BJ (cell line): ENCODE measurements around the gene KIAA0825. TPM values are rescaled to one million over a fixed set of nuclear protein-coding genes. Genes with fewer than 3 reads are reported as not detected.

Experiments
- CTCF ChIA-PET: fragments of 350-600 bp; formaldehyde crosslinking; extraction: SDS; loops from one replicate; lab custom pipeline; 2021; ENCODE audit warnings: antibody characterized with exemption, inconsistent platforms; lab: Yijun Ruan, JAX
- POLR2A ChIA-PET: fragments of 300-600 bp; sonication (Branson Sonifier 250); formaldehyde crosslinking; extraction: SDS; loops from one replicate; lab custom pipeline; 2021; ENCODE audit warnings: antibody characterized with exemption; lab: Charles Lee
- DNase-seq: peaks from one replicate; pipeline ENCODE4 v3.0.0-alpha.2; 2011; ENCODE audit warnings: low read depth
- H3K27me3 ChIP-seq: 2 replicates; pipeline ENCODE4 v1.6.0; 2011; ENCODE audit warnings: low read length; ENCODE audit not compliant: control insufficient read depth, insufficient read depth
- H3K36me3 ChIP-seq: 2 replicates; pipeline ENCODE4 v1.5.1; 2011; ENCODE audit warnings: low read length; ENCODE audit not compliant: control insufficient read depth, insufficient read depth
- H3K4me3 ChIP-seq: 2 replicates; pipeline ENCODE4 v1.5.1; 2011; ENCODE audit warnings: low read depth, mild to moderate bottlenecking, control low read depth, low read length
- CTCF ChIP-seq: IDR thresholded peaks from 2 replicates; pipeline ENCODE4 v1.5.1; 2011; ENCODE audit warnings: low read depth, mild to moderate bottlenecking, control low read depth, inconsistent platforms, low read length, moderate library complexity; ENCODE audit not compliant: insufficient read depth
- polyA plus RNA-seq: library from polyadenylated mRNA; depleted of rRNA; stranded (reverse); fragments of >200 nt; gene quantifications from 2 replicates; pipeline ENCODE4 v1.2.3, GENCODE V29; 2011

The KIAA0825 gene
- polyA plus RNA-seq, 1 experiment: 0.69 TPM

- ChIA-PET POLR2A (no interaction called here), CTCF (no interaction called here)
- no peak for TF ChIP-seq CTCF
- DNase-seq: no peak
- Histone ChIP-seq H3K4me3 (no peak overlapping the region), H3K36me3 (no peaks in the 10 kb centered on the region), H3K27me3 (no peaks in the 10 kb centered on the region)
Observed at GRCh38 chr5:94470802-94471201, 147.6 kb downstream of the KIAA0825 start.

GRCh38 chr5:94469894-94470329 is 148.5 kb downstream of the KIAA0825 start:
- TF ChIP-seq CTCF: no peak
- DNase-seq: peak; percentile 81
- Histone ChIP-seq H3K27me3 (no peaks in the 10 kb centered on the region), H3K36me3 (no peaks in the 10 kb centered on the region), H3K4me3 (no peak overlapping the region)
- CTCF ChIA-PET: no interaction called here
- POLR2A ChIA-PET: no interaction called here

- no peaks in the 10 kb centered on the region for H3K27me3 ChIP-seq
- no peak for DNase-seq
- no peaks in the 10 kb centered on the region for H3K36me3 ChIP-seq
- ChIA-PET POLR2A (interaction anchor here (0.7 kb wide), 1 partner anchor 54 kb away, joined by 5 read pairs; no protein-coding TSS in a partner anchor), CTCF (no interaction called here)
- no peak overlapping the region for H3K4me3 ChIP-seq
- no peak for TF ChIP-seq CTCF
Observed at GRCh38 chr5:94467954-94468930, 150.2 kb downstream of the KIAA0825 start.

GRCh38 chr5:94467346-94467953 is 151.0 kb downstream of the KIAA0825 start:
- TF ChIP-seq CTCF: no peak
- Histone ChIP-seq H3K36me3 (no peaks in the 10 kb centered on the region), H3K4me3 (no peak overlapping the region), H3K27me3 (no peaks in the 10 kb centered on the region)
- POLR2A ChIA-PET: no interaction called here
- CTCF ChIA-PET: no interaction called here
- no peak for DNase-seq

- H3K4me3 ChIP-seq: no peak overlapping the region
- POLR2A ChIA-PET: interaction anchor here (0.6 kb wide), 1 partner anchor 457 kb away, joined by 3 read pairs; no protein-coding TSS in a partner anchor
- peak; percentile 66 for DNase-seq
Observed at GRCh38 chr5:94463739-94464138, 154.7 kb downstream of the KIAA0825 start.

More at GRCh38 chr5:94463739-94464138, 154.7 kb downstream of the KIAA0825 start:
- Histone ChIP-seq H3K36me3 (no peaks in the 10 kb centered on the region), H3K27me3 (no peaks in the 10 kb centered on the region)
- no peak for TF ChIP-seq CTCF
- CTCF ChIA-PET: interaction anchor here (0.6 kb wide), 1 partner anchor 46 kb away, joined by 3 read pairs; no protein-coding TSS in a partner anchor
